Measurements from ENCODE around the gene SARS1. TPM values are rescaled to one million over a fixed set of nuclear protein-coding genes. Genes with fewer than 3 reads are reported as not detected.

SARS1 gene
- total and polyA plus RNA-seq, 2 of the 13 experiments (the other 11 are each of a cell fraction or from before 2014, with no cell fraction given): 103 to 134 TPM

DNA sequence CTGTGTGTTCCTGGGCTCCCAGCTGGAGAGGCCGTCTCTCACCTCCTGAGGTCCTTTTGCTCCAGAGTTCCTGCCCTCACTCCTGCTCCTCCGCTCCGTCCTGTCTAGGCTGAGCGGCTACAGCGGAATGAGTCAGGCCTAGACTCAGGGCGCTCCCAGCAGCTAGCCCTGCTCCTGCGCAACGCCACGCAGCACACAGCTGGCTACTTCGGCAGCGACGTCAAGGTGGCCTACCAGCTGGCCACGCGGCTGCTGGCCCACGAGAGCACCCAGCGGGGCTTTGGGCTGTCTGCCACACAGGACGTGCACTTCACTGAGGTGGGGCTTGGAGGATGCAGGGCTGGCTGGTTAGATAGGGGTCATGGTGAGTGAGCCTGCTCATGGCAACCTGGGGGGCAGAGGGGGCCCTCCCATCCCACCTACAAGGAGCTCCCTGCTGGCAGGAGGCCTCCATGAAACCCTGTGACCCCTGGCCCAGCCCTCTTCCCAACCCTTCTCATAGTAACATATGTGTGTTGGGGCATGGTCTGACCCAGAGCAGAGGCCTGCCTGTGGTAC is 54.1 kb downstream of the SARS1 start (continued):
- TF ChIP-seq, protein P1, sequence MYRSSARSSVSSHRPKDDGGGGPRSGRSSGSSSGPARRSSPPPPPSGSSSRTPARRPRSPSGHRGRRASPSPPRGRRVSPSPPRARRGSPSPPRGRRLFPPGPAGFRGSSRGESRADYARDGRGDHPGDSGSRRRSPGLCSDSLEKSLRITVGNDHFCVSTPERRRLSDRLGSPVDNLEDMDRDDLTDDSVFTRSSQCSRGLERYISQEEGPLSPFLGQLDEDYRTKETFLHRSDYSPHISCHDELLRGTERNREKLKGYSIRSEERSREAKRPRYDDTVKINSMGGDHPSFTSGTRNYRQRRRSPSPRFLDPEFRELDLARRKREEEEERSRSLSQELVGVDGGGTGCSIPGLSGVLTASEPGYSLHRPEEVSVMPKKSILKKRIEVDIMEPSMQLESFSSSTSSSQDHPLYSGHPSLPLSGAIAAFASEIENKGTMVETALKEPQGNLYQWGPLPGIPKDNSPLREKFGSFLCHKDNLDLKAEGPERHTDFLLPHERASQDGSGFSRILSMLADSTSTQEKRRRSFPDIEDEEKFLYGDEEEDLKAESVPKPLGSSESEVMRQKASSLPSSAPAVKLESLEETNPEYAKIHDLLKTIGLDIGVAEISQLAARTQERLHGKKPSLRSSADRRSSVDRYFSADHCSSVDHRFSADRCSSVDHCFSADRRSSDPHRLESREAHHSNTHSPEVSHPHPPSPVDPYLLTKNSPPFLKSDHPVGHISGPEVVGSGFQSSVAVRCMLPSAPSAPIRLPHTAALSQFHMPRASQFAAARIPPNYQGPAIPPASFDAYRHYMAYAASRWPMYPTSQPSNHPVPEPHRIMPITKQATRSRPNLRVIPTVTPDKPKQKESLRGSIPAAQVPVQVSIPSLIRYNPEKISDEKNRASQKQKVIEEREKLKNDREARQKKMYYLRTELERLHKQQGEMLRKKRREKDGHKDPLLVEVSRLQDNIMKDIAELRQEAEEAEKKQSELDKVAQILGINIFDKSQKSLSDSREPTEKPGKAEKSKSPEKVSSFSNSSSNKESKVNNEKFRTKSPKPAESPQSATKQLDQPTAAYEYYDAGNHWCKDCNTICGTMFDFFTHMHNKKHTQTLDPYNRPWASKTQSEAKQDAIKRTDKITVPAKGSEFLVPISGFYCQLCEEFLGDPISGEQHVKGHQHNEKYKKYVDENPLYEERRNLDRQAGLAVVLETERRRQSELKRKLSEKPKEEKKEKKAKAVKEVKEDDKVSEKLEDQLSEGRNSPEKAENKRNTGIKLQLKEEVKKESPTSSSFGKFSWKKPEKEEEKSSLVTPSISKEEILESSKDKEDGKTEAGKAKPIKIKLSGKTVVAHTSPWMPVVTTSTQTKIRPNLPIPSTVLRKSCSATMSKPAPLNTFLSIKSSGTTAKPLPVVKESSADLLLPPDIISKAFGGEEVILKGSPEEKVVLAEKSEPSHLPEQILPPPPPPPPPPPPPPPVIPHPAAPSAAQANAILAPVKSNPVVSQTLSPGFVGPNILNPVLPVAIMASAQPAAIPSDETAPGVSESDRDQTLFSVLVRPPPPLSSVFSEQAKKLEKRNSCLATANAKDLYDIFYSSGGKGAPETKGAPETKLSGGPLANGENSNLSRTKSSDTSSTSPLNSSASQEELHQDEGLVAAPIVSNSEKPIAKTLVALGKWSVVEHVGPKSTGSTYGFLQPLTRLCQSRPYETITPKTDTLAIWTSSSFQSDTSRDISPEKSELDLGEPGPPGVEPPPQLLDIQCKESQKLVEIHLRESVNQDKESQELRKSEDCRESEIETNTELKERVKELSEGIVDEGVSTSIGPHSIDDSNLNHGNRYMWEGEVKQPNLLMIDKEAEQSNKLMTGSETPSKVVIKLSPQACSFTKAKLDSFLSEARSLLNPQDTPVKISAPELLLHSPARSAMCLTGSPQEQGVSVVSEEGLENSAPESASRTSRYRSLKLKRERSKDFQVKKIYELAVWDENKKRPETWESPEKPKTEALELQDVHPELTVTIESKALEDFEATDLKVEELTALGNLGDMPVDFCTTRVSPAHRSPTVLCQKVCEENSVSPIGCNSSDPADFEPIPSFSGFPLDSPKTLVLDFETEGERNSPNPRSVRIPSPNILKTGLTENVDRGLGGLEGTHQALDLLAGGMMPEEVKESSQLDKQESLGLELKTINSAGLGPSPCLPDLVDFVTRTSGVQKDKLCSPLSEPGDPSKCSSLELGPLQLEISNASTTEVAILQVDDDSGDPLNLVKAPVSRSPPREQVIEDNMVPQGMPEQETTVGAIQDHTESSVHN (CRISPR knock-in tag; IDR thresholded peaks at IDR 0.05): no peak
- TF ChIP-seq, protein P2, sequence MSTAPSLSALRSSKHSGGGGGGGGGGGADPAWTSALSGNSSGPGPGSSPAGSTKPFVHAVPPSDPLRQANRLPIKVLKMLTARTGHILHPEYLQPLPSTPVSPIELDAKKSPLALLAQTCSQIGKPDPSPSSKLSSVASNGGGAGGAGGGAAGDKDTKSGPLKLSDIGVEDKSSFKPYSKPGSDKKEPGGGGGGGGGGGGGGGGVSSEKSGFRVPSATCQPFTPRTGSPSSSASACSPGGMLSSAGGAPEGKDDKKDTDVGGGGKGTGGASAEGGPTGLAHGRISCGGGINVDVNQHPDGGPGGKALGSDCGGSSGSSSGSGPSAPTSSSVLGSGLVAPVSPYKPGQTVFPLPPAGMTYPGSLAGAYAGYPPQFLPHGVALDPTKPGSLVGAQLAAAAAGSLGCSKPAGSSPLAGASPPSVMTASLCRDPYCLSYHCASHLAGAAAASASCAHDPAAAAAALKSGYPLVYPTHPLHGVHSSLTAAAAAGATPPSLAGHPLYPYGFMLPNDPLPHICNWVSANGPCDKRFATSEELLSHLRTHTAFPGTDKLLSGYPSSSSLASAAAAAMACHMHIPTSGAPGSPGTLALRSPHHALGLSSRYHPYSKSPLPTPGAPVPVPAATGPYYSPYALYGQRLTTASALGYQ (CRISPR knock-in tag; IDR thresholded peaks at IDR 0.05): no peak
- TF ChIP-seq ASH2L (IDR thresholded peaks at IDR 0.05; ENCODE audit: insufficient read length, low read depth, low read length): no peak
- TF ChIP-seq, protein P3, sequence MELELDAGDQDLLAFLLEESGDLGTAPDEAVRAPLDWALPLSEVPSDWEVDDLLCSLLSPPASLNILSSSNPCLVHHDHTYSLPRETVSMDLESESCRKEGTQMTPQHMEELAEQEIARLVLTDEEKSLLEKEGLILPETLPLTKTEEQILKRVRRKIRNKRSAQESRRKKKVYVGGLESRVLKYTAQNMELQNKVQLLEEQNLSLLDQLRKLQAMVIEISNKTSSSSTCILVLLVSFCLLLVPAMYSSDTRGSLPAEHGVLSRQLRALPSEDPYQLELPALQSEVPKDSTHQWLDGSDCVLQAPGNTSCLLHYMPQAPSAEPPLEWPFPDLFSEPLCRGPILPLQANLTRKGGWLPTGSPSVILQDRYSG (CRISPR knock-in tag; IDR thresholded peaks at IDR 0.05): no peak
- no peak for TF ChIP-seq CC2D1A (CRISPR knock-in tag; IDR thresholded peaks at IDR 0.05)

All from HepG2 (cell line).